ENCODE results near the gene GGT6.

GRCh38 chr17:4530799-4531730 is 29.3 kb downstream of the GGT6 start:
- no peak for TF ChIP-seq CTCF (IDR thresholded peaks at IDR 0.05)
- peak in 1 of 2 donors; percentile 15 for TF ChIP-seq POLR2AphosphoS5 (IDR thresholded peaks at IDR 0.05)
